ENCODE results near the gene ROR1.

DNA sequence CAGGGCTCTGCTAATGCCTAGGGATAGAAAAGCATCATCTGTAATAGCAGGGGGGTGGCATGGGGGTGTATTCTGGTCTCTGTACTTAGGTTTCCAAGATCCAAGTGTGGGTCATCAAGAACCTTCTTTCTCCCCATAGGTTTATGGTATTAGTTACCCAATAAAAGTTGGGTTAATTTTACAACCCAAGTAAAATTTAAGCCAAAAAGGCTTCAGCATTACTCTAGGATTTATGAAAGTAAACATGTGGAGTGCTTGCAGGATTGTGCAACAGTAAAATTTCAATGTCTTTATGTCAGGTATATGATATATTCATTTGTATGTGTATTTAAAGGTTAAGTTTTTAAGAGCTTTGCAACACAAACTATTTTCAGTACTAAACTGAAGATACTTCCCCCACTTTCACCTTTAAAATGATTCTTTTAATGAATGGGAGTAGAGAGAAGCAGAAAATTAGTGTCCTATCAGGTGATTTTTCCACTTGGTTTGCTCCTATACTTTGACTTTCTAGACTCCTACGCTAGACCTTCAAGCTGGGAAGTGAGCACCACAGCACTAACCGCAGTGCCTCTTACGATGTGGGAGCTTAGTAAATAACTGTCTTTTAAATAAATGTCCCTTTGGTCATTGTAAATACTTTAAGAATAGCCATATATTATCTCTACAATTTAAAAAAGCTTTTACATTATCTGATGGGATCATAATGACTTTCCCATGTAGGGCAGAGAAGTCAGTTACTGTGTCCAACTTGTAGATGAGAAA, 361.8 kb downstream of the ROR1 start:
- TF ChIP-seq POLR2A (IDR thresholded peaks at IDR 0.05; ENCODE audit: low read length) (no peak), GATA1 (IDR thresholded peaks at IDR 0.05; ENCODE audit: low read depth, low read length) (no peak)
